Measurements from ENCODE around the gene ZNF212.

GRCh38 chr7:149205690-149206381, 33.6 kb upstream of the ZNF212 start:
- no peak for TF ChIP-seq EP300 (IDR thresholded peaks at IDR 0.05)
- TF ChIP-seq POLR2A (IDR thresholded peaks at IDR 0.05; ENCODE audit: low read depth) = no peak
- TF ChIP-seq CTCF (IDR thresholded peaks at IDR 0.05) = no peak
- TF ChIP-seq POLR2AphosphoS5 (IDR thresholded peaks at IDR 0.05) = no peak
